IPS DF 4.7 (cell line): ENCODE measurements around the gene MMP2.

Source experiments
- DNase-seq: peaks from one replicate; pipeline ENCODE4 v3.0.0-alpha.2; 2013; ENCODE audit warnings: low spot score; ENCODE audit errors: extremely low read depth

Gene MMP2

GRCh38 chr16:55469821-55470532, 9.0 kb upstream of the MMP2 start:
- no peak for DNase-seq

- no peak for DNase-seq
These were observed 8.2 kb upstream of the MMP2 start for GRCh38 chr16:55470533-55471371.

- no peak for DNase-seq
These were observed 7.4 kb upstream of the MMP2 start for GRCh38 chr16:55471448-55472097.

GRCh38 chr16:55473587-55473986, 5.4 kb upstream of the MMP2 start:
- no peak for DNase-seq

GRCh38 chr16:55474821-55475220, 4.2 kb upstream of the MMP2 start:
- DNase-seq = no peak

GRCh38 chr16:55475919-55476318, 3.1 kb upstream of the MMP2 start:
- DNase-seq = no peak

- no peak for DNase-seq
These were observed 2.1 kb upstream of the MMP2 start for GRCh38 chr16:55476625-55477533.

GRCh38 chr16:55477736-55478135, 1.3 kb upstream of the MMP2 start:
- no peak for DNase-seq

- DNase-seq = no peak
These were observed 587 bp downstream of the MMP2 start for GRCh38 chr16:55479430-55480140.

- DNase-seq = no peak
These were observed 1.2 kb downstream of the MMP2 start for GRCh38 chr16:55480228-55480655.

- DNase-seq = no peak
These were observed 2.0 kb downstream of the MMP2 start for GRCh38 chr16:55481023-55481422.

GRCh38 chr16:55482056-55482455, 3.1 kb downstream of the MMP2 start:
- no peak for DNase-seq

GRCh38 chr16:55487048-55487803, 8.2 kb downstream of the MMP2 start:
- DNase-seq = no peak

- no peak for DNase-seq
These were observed 9.3 kb downstream of the MMP2 start for GRCh38 chr16:55488306-55488705.

- DNase-seq = no peak
These were observed 10.3 kb downstream of the MMP2 start for GRCh38 chr16:55489119-55489955.

GRCh38 chr16:55489956-55490265, 10.9 kb downstream of the MMP2 start:
- no peak for DNase-seq

- no peak for DNase-seq
These were observed 11.3 kb downstream of the MMP2 start for GRCh38 chr16:55490301-55490700.

- DNase-seq = no peak
These were observed 12.7 kb downstream of the MMP2 start for GRCh38 chr16:55491691-55492090.

- DNase-seq = no peak
These were observed 13.9 kb downstream of the MMP2 start for GRCh38 chr16:55492756-55493380.
